PC-3 (cell line): Measurements from ENCODE around the gene CNTRL. TPM values are rescaled to one million over a fixed set of nuclear protein-coding genes. Genes with fewer than 3 reads are reported as not detected.

Source experiments
- ATAC-seq: fragments of 200-7000 bp; cut with Tn5 transposase; 2 replicates; pipeline ENCODE4 v1.9.1; 2020; ENCODE audit warnings: mild to moderate bottlenecking, moderate library complexity
- BruUV-seq: library from RNA; stranded (reverse); fragments of 400-500 nt; replicated peaks from 2 replicates; lab custom pipeline; 2021; lab: Mats Ljungman, UMichigan
- CTCF ChIA-PET: fragments of 300-600 bp; sonication (Branson Sonifier 250); formaldehyde crosslinking; loops from one replicate; lab custom pipeline; 2022; ENCODE audit warnings: antibody characterized with exemption; lab: Charles Lee
- POLR2A ChIA-PET: fragments of 300-600 bp; sonication (Branson Sonifier 250); formaldehyde crosslinking; loops from one replicate; lab custom pipeline; 2022; ENCODE audit warnings: antibody characterized with exemption; ENCODE audit not compliant: unreplicated experiment; lab: Charles Lee
- DNase-seq: peaks from one replicate; pipeline ENCODE4 v3.0.0-alpha.2; 2015
- H2AFZ ChIP-seq: fragments of 300-600 bp; sonication (generic); 2 replicates; pipeline ENCODE4 v1.6.0; 2016; ENCODE audit warnings: antibody characterized with exemption, low read length
- H3F3A ChIP-seq: fragments of 300-600 bp; sonication (generic); one replicate; pipeline ENCODE4 v1.6.0; 2017; ENCODE audit warnings: antibody characterized with exemption, low read length, control low read depth, mild to moderate bottlenecking; ENCODE audit not compliant: unreplicated experiment
- H3K27ac ChIP-seq: fragments of 300-600 bp; sonication (generic); 2 replicates; pipeline ENCODE4 v1.5.1; 2016; ENCODE audit warnings: mild to moderate bottlenecking, low read length
- H3K27me3 ChIP-seq: fragments of 300-600 bp; sonication (generic); 2 replicates; pipeline ENCODE4 v1.6.1; 2016; ENCODE audit warnings: low read length, mixed read lengths
- H3K36me3 ChIP-seq: fragments of 300-600 bp; sonication (generic); 2 replicates; pipeline ENCODE4 v1.6.1; 2016; ENCODE audit warnings: low read depth, mixed run types, low read length, mixed read lengths
- H3K4me1 ChIP-seq: fragments of 300-600 bp; sonication (generic); 2 replicates; pipeline ENCODE4 v1.5.1; 2016; ENCODE audit warnings: low read length; ENCODE audit not compliant: insufficient read depth
- H3K4me2 ChIP-seq: fragments of 300-600 bp; sonication (generic); 2 replicates; pipeline ENCODE4 v1.6.0; 2016; ENCODE audit warnings: low read length
- H3K4me3 ChIP-seq: fragments of 300-600 bp; sonication (generic); 2 replicates; pipeline ENCODE4 v1.5.1; 2016; ENCODE audit warnings: mild to moderate bottlenecking, low read length, mixed read lengths
- H3K79me2 ChIP-seq: fragments of 300-600 bp; sonication (generic); 2 replicates; pipeline ENCODE4 v1.6.1; 2017; ENCODE audit warnings: low read length, mixed read lengths
- H3K9ac ChIP-seq: fragments of 300-600 bp; sonication (generic); 2 replicates; pipeline ENCODE4 v1.6.0; 2016; ENCODE audit warnings: mild to moderate bottlenecking, low read length
- H3K9me2 ChIP-seq: fragments of 300-600 bp; sonication (generic); replicated peaks from 2 replicates; pipeline ENCODE4 v1.6.1; 2016; ENCODE audit warnings: mixed run types, low read length, mixed read lengths
- H3K9me3 ChIP-seq: fragments of 300-600 bp; sonication (generic); 2 replicates; pipeline ENCODE4 v1.6.1; 2016; ENCODE audit warnings: low read length, mixed read lengths
- H4K20me1 ChIP-seq: fragments of 300-600 bp; sonication (generic); 2 replicates; pipeline ENCODE4 v1.6.1; 2016; ENCODE audit warnings: low read length, mixed read lengths
- EZH2 ChIP-seq: fragments of 300-600 bp; sonication (generic); IDR thresholded peaks from one replicate; pipeline ENCODE4 v1.6.1; 2017; ENCODE audit warnings: antibody characterized with exemption, mild to moderate bottlenecking, low read length; ENCODE audit not compliant: unreplicated experiment
- EZH2phosphoT487 ChIP-seq: fragments of 300-600 bp; sonication (generic); IDR thresholded peaks from 2 replicates; pipeline ENCODE4 v1.6.1; 2018; ENCODE audit warnings: mild to moderate bottlenecking, antibody characterized with exemption, low read length, borderline replicate concordance
- intact Hi-C: fragments of 100-400 bp; cut with micrococcal nuclease; formaldehyde crosslinking; loops from 2 replicates; pipeline ENCODE4 v1.9.0; 2023
- total RNA-seq: library from RNA; depleted of rRNA; stranded (reverse); fragments of >200 nt; gene quantifications from 2 replicates; pipeline ENCODE4 v1.2.3, GENCODE V29; 2014
- TF ChIP-seq, protein P1 (sequence below): fragments of 300-600 bp; sonication (generic); conservative IDR thresholded peaks from 2 replicates; pipeline ENCODE4 v1.5.1; 2017; ENCODE audit warnings: antibody characterized with exemption, low read depth, mild to moderate bottlenecking, low read length

CNTRL gene
- total RNA-seq, 1 experiment from 2014 or later: 6.0 TPM

- Histone ChIP-seq H3K27me3 (no peaks in the 10 kb centered on the region), H3K4me1 (no peaks in the 10 kb centered on the region), H3F3A (no peaks in the 10 kb centered on the region), H4K20me1 (no peaks in the 10 kb centered on the region), H3K27ac (no peak overlapping the region), H3K4me2 (no peak overlapping the region), H3K4me3 (no peak overlapping the region), H3K9me3 (no peaks in the 10 kb centered on the region), H3K36me3 (no peaks in the 10 kb centered on the region), H3K9ac (no peak overlapping the region), H3K79me2 (no peaks in the 10 kb centered on the region), H3K9me2 (no peaks in the 10 kb centered on the region), H2AFZ (no peak overlapping the region)
- intact Hi-C loops: no loop called here
- CTCF ChIA-PET: no interaction called here
- no peak for ATAC-seq
- no TSS peak for BruUV-seq
- TF ChIP-seq, protein P1, sequence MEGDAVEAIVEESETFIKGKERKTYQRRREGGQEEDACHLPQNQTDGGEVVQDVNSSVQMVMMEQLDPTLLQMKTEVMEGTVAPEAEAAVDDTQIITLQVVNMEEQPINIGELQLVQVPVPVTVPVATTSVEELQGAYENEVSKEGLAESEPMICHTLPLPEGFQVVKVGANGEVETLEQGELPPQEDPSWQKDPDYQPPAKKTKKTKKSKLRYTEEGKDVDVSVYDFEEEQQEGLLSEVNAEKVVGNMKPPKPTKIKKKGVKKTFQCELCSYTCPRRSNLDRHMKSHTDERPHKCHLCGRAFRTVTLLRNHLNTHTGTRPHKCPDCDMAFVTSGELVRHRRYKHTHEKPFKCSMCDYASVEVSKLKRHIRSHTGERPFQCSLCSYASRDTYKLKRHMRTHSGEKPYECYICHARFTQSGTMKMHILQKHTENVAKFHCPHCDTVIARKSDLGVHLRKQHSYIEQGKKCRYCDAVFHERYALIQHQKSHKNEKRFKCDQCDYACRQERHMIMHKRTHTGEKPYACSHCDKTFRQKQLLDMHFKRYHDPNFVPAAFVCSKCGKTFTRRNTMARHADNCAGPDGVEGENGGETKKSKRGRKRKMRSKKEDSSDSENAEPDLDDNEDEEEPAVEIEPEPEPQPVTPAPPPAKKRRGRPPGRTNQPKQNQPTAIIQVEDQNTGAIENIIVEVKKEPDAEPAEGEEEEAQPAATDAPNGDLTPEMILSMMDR: no peak
- TF ChIP-seq EZH2 (no peak), EZH2phosphoT487 (no peak)
- POLR2A ChIA-PET: no interaction called here
- DNase-seq: no peak
Measured at GRCh38 chr9:121066850-121067249, 7.9 kb upstream of the CNTRL start.

DNA sequence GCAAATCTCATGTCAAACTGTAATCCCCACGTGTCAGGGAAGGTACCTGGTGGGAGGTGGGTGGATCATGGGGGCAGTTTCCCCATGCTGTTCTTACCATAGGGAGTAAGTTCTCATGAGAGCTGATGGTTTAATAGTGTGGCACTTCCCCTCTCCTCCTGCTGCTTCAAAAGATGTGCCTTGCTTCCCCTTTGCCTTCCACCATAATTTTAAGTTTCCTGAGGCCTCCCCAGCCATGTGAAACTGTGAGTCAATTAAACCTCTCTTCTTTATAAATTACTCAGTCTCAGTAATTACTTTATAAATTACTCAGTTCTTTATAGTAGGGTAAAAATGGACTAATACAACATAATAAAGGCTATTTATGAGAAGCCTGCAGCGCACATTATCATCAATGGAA is 7.1 kb upstream of the CNTRL start:
- ChIA-PET POLR2A (no interaction called here), CTCF (no interaction called here)
- Histone ChIP-seq H3K4me3 (no peak overlapping the region), H3K79me2 (no peaks in the 10 kb centered on the region), H3F3A (no peaks in the 10 kb centered on the region), H3K9me3 (no peaks in the 10 kb centered on the region), H3K36me3 (no peaks in the 10 kb centered on the region), H2AFZ (no peak overlapping the region), H3K4me2 (no peak overlapping the region), H4K20me1 (no peaks in the 10 kb centered on the region), H3K4me1 (no peaks in the 10 kb centered on the region), H3K9me2 (no peaks in the 10 kb centered on the region), H3K9ac (no peak overlapping the region), H3K27ac (no peak overlapping the region), H3K27me3 (no peaks in the 10 kb centered on the region)
- ATAC-seq: no peak
- DNase-seq: no peak
- BruUV-seq: no TSS peak
- no peak for TF ChIP-seq EZH2phosphoT487
- intact Hi-C loops: no loop called here

- ChIA-PET POLR2A (interaction anchor here (0.7 kb wide), 1 partner anchor 66 kb away, joined by 5 read pairs; no protein-coding TSS in a partner anchor), CTCF (interaction anchor here (0.6 kb wide), 1 partner anchor 84 kb away, joined by 4 read pairs; no protein-coding TSS in a partner anchor)
- Histone ChIP-seq H3K27ac (no peak overlapping the region), H3F3A (no peaks in the 10 kb centered on the region), H3K79me2 (no peaks in the 10 kb centered on the region), H3K4me3 (no peak overlapping the region), H3K4me2 (no peak overlapping the region), H4K20me1 (no peaks in the 10 kb centered on the region), H3K36me3 (no peaks in the 10 kb centered on the region), H3K27me3 (no peaks in the 10 kb centered on the region), H3K4me1 (peaks cover 9% of the 10 kb centered on the region), H3K9me3 (no peaks in the 10 kb centered on the region), H3K9ac (no peak overlapping the region), H3K9me2 (no peaks in the 10 kb centered on the region), H2AFZ (no peak overlapping the region)
- ATAC-seq: no peak
- no TSS peak for BruUV-seq
- intact Hi-C loops: no loop called here
- DNase-seq: no peak
- TF ChIP-seq EZH2: no peak
- TF ChIP-seq, protein P1: no peak
- no peak for TF ChIP-seq EZH2phosphoT487
Measured at GRCh38 chr9:121069396-121069795, 5.4 kb upstream of the CNTRL start.
